HG03571 (cell line): Measurements from ENCODE around the gene FER.

Experiments
- ATAC-seq: cut with Tn5 transposase; IDR thresholded peaks from one replicate; pipeline ENCODE4 v1.9.1; 2021; ENCODE audit not compliant: unreplicated experiment

Gene FER

DNA sequence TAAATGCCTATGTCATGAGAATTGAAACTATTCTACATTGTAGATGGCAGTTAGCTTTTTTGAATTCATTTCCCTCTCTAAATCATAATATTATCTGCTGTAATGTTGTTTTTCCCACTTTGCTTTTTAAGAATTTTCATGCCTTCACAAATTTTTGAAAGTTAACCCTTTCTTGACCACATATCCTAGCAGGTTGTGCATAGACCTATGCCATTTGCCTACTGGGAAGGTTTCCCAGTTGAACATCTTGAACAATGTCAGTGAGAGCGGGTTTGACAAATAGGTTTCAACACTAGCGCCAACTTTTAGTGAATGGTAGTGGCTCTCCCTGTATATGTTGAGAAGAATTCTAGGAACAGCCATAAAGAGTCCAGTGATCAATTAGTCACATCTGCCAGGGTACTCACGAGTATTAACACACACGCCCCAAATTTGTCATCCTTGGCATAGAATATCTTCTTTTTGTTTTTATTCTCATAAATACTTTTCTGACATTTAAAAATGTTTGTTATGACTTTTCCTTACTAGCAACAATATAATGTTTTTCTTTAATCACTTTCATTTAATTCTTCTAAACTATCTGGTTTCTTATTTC lies 354.5 kb downstream of the FER start:
- ATAC-seq: no peak

DNA sequence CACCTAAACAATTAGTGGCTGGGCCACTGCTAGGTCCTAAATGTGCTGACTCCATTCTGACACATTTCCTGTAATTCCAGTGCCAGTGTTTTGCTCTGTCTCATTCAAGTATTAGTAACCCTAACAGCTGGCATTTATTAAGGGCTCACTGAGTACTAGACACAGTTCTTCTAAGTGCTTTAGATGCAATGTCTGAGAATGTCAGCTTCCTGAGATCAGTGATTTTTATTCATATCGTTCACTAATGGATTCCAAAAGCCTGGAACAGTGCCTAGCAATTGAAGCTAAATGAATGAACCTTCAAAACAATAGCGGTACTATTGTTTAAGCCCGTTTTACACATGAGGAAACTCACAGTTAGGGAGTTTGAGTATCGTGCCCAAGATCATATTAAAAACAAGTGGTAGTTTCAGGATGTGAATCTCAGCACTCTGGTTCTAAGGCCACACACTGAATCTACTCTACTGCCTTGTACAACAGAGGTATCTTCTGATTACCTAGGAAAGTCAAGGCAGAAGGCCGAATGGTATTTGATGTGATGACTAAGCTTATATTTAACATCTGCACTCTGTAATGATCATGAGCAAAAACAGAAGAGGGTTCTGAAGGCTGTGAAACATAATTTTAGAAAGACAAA lies 358.1 kb downstream of the FER start:
- no peak for ATAC-seq

DNA sequence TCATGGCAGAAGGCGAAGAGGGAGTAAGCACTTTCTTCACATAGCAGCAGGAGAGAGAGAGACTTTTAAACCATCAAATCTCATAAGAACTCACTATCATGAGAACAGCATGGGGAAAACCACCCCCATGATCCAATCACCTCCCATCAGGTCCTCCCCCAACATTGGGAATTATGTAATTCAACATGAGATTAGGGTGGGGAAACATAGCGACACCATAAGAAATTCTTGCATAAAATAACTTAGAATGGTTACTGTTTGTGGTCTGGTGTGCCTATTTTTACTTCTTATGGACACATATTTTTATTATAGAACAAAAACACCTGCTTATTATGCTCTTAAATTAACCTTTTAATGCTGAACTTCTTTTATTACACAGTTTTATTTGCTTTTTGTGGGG lies 364.0 kb downstream of the FER start:
- no peak for ATAC-seq

DNA sequence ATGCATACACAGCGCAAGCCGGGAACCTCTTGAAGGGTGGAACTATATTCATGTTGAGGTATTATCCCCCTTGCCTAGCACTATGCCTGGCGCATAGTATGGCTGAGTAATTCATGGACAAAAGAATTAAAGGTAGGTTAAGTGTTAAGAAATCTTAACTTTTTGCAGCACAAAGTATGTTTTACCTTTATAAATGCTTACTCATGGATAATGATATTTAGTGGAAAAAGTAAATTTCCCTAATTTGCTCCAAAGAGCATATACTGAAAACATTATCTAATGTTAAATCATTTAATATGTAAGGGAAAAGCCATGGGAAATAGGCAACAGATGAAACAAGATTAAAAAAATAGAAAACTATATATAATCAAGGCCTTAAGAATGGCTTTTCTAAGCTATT lies 365.9 kb downstream of the FER start:
- ATAC-seq: no peak

DNA sequence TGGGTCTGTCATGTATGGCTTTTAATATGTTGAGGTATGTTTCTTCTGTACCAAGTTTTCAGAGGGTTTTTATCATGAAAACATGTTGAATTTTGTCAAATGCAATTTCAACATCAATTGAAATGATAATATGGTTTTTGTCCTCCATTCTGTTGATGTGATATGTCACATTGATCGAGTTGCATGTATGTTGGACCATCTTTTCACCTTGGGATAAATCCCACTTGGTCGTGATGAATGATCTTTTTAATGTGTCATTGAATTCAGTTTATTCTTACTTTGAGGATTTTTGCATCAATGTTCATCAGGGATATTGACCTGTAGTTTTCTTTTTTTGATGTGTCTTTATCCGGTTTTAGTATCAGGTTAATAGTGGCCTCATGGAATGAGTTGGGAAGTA lies 373.5 kb downstream of the FER start:
- ATAC-seq: no peak

DNA sequence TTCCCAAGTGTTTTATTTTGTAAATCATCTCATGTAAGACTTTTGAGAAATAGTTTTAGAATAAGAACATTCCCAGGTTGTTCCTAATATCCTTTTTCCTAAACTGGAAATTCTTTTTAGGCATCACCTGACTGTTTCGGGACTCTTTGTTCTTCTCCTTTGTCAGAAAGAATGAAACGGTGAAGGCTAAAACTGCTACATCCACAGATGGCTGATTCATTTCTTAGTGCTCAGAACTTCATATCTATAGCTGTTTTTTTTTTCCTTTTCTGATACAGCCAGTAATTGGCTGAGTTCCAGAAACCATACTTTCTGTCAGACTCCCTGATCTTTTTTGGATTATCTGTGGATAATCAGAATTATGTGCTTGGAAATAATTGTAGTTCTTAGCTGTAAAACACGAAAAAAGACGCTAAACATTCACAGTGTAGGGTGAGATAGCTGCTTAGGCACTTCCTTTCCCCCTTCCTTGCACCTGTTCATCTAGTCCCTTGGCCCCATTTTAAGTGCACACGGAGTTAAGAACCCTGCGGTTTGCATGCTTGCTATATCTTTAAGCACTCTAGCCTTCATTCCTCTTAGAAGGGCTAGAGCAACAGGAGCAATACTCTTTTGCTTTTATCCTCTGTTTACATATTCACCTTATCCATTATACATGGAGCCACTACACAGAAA lies 378.2 kb downstream of the FER start:
- no peak for ATAC-seq

DNA sequence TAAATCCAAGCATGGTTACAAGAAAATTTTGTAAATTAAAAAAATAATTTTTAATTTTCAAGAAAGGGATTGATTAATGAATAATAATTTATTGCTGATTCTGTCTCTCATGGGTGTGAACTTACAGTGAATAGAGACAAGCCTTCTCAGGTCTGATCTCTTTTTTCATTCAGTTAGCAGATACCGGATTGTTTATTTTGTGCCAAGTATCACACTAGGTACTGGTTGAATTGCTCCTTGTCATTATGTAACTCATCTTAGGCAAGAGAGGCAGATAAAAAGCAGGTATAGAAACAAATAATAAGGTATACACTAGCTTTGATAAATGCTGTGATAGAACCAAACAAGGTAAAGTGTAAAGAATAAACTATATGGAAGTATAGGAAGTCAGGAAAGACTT lies 378.8 kb downstream of the FER start:
- ATAC-seq: no peak

DNA sequence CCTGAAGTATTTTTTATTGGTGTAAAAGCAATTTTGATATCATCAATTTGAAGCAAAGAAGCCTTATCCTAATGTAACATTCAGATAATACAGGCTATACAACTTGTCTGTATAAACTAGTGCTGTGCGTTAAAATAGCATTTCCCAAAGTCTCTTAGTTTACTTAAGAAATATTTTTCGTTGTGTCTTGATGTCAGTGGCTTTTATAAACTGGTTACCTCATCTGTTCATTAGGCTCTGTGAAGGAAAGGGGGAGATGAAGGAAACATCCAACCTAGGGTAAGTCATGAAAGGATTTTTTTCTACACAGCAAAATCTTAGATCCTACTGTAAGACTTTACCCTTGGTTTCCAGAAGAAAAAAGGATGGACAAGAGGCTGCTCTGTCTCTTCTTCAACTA lies 389.2 kb downstream of the FER start:
- no peak for ATAC-seq

DNA sequence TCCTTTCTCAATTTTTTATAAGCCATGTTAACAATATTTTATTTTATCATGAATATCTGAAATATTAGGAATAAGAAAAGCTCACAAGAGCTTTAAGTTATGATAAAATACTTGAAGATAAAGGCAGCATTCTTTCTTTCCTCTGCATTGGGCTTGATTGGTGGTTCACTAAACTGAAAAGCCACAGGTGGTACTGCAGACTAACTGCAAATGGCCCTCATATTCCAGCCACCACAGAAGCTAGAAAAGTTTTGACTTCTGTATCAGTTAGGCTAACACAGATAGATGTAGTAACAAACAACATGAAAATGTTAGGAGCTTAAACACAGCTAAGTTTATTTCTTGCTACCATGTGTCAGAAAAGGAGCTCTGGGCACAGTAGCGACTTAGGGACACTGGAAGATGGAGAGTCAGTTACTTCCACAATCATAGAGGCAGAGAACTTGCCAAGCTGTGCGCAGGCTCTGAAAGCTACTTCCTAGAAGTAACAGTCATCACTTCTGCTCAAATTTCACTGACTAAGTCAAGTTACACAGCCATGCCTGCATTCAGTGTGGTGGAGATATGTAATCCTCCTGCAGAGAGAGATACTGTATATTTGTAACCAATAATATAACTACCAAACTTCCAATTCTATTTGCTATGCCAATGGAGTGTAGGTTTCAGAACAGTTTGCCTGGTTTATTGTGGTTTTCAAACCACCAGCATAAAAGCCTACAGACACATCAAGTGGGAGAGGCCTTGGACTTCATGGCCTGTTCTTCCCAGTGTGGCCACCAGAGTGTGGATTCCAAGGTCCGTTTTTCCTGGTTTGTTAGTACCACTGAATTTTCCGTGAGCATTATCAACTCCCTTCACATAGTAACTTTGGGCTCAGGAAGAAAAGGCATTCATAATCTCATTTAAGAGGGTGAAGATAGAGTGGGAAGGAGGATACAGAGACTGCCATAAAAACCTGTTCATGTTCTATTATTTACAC lies 393.8 kb downstream of the FER start:
- no peak for ATAC-seq

DNA sequence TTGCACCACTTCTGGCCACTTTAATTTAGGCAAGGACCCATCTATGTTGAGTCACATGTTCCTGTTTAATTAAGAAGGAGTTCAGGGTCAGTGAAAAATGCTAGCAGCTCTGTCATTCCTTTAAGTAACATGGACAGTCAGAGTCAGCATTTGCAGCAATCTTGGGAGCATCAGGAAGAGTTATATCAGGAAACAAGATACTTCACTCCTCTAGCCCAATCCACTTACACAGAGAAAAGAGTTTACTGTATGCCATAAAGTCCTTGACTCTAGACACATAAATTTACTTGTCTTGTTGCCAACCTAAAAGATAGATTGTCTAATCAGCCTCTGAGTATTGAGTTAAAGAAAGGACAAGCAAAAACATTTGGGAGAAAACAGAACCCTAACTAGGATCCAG lies 395.3 kb downstream of the FER start:
- no peak for ATAC-seq

DNA sequence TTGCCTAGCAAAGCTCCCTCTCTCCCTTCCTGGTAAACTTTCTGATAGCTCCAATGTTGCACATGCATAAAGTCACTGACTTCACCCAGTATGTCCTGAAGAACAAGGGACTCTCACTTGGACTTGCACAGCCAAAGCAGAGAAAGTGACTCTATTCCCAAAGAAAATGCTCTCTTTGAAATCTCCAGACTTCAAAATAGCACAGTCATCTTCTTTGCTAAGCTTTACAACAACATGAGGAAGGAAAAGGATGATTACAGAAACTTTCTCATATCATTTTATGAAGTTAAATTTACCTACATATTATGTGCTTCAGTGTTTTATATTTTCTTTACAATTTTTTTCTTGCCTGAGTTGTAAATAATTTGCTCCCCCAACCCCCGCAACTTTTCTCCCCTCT lies 397.4 kb downstream of the FER start:
- no peak for ATAC-seq

DNA sequence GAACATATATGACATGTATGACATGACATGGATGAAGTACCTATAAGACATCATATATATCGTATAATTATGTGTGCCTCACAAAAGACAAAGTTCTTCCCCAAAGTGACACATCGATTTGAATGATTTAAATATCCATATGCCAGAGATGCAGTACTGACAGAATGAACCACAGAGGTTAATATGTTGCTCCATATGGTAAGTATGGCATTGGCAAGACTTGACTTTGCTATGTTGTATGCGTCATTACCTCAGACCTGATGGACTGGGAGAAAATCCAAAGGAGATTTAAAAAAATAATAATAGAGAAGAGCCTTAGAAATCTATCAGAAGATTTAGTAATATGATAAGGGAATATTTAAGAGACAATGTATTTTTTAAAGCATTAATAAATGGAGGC lies 398.9 kb downstream of the FER start:
- no peak for ATAC-seq

DNA sequence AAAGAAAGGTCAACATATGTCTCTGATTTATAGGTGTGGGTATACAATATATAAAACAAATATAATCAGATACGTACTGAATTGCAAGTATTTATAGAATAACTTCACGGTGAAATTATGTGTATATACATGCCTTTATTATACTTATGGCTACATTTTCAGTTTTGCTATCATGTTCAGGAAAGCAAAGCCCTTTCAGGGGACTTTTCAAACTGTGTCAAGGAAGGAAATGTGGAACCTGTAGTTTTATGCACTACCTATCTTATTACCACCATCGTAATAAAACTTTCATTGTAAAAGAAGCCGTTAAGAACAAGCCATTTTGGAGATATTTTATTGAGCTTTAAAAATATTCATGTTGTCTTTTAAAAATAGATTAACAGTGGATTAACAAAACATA lies 404.9 kb downstream of the FER start:
- ATAC-seq: no peak

DNA sequence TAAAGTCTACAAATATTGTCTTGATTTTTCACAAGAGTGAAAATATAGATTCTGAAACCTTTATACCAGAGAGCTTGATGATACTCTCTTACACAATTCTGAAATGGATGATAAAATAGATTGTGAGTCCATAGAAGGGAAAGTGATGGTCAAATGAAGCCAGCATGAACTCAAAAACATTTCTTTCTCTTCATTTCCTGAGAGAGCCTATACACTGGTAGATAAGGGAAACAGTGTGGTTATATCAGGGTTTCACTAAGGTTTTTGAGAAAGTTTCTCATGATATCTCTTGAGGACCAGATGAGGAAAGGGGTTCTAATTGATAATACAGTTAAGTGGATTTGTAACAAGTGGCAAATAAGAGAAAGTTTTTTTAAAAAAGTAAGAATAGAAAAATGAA lies 407.9 kb downstream of the FER start:
- peak; percentile 69 for ATAC-seq

DNA sequence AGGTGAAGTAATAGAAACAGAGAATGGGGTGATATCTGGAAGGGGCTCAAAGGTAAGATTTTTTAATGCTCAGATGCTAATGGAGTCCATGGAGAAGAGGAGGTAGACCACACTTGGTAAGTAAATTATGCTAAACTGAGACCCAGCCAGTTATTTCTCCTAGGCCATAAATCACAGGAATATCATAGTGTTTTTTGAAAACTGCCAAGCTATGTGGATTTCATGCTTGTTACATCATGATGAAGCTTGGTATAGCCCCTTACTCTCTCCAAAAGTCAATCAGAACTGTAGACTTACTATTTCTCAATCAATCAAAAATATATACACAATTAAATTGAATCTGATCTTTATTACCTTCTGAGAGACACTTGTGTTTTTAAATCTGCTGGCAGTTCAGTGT lies 409.2 kb downstream of the FER start:
- no peak for ATAC-seq

DNA sequence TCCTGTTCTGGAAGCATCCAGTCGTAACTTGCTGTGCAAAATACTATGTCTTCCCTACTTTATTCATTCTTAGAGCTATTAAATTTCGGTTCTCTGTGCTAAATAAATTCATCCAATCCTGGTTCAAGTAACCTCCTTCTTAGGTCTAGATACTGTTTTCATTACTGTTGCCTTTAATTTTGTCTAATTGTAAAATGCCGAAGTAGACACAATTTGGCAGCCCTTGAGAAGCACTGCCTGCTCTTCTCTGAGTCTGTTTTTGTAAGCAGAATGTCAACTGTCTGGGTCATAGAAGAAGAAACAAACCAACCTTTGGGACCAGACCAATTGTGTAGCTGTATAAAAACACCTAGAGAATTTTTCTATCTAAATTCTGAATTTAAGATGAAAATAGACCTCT lies 412.8 kb downstream of the FER start:
- no peak for ATAC-seq

DNA sequence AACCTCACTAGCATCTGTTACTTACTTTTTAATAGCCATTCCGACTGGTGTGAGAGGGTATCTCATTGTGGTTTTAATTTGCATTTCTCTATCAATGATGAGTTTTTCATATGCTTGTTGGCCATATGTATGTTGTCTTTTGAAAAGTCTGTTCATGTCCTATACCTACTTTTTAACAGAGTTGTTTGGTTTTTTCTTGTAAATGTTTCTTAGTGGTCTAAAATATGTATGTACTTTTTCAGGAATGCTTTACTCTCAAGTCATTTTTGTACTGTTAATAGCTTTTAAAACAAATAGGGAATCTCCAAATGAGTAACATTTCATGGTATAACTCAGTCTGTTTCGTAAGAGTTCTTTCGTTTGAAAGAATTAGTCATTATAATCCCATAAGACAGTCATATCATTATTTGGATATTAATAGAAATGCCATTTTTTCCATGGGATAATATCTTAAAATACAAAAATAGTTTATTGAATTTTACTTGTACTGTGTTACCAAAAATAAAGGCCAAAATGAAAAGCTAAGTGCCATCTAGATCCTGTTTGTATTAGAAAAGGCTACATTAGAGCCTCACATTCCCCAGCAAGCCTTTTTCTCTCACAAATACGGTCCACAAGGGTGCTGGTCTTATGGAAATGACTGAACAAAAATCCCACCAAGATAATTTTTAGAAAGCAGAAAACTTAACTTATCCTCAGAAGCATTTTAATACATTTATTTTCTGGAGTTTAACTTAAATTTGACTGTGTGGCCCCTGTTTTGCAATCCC lies 414.4 kb downstream of the FER start:
- ATAC-seq: peak; percentile 58

DNA sequence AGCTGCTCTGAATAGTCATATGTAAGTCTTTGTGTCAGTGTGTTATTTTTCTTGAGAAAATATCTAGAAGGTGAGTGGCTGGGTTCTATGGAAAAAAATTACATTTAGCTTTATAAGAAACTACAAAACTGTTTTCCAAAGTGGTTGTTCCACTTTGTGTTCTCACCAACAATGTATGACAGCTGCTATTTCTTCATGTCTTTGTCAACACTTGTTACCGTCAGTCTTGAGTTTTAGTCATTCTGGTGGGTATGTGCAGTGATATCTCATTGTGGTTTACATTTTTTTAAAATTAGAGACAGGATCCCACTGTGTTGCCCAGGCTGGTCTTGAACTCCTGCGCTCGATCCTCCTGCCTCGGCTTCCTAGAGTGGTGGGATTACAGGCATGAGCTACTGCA lies 415.6 kb downstream of the FER start:
- ATAC-seq: no peak

DNA sequence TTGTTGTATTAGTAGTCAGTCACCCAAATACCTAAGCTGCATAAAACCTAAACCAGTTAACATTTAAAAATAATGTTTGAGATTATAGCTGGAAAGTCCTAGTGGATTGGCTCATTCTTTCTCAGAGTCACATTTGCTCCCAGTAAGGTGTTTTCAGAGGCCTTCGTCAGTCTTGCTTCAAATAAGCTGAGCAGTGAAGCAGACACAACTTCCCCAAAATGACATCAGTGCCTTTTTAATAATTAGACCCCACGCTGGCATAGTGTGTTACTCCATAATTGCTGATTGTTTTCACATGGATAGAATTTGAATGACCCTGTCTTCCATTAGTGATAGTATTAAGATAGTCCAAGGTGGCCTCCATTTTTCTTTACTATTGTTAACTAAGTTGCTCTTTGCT lies 416.3 kb downstream of the FER start:
- ATAC-seq: no peak

DNA sequence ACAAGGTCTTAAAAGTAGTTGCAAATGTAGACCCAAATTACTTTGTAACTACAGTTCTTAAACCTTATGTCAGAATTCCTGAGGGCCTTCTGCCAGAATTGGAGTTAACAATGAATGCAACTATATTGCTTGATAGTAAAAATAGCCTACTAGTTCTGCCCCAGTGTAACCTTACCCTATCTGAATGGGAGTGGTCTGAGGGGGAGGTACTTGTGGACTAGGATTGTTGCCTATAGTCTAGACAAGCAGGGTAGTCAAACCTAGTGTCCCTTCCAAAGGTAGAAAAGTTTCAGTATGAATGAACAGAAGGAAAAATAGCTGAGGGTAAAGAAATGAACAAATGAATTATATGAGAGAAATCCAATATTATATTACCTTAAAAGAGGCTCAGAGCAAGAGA lies 419.9 kb downstream of the FER start:
- no peak for ATAC-seq

DNA sequence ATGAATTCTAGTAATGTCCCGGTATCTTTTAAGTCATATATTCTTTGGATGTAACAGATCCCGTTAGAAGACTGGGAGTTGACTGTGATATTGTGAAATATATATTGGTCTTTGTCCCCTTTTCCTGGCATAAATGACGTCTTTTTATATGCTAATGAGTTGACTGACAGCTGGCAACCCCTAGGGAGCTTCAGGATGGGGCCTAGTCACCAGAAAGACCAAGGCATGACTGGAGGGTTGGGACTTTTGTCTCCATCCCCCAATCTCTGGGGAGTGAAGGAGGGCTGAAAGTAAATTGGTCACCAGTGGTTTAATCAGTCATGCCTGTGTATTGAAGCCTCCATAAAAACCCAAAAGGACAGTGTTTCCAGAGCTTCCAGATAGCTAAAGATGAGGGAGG lies 420.5 kb downstream of the FER start:
- no peak for ATAC-seq
